ENCODE data around the gene NINJ2.

Gene NINJ2

GRCh38 chr12:591167-592023, 71.8 kb downstream of the NINJ2 start:
- no peak for DNase-seq (ENCODE audit: low spot score)
- in situ Hi-C loops (cut with MboI; ENCODE audit: low sequenced_read_pairs, unreplicated experiment), result no loop called here
- no peak for TF ChIP-seq CTCF (IDR thresholded peaks at IDR 0.05; ENCODE audit: borderline replicate concordance, control extremely low read depth, extremely low read depth, insufficient read depth, missing control alignments)

- no peak for DNase-seq (ENCODE audit: low spot score)
- TF ChIP-seq CTCF (IDR thresholded peaks at IDR 0.05; ENCODE audit: borderline replicate concordance, control extremely low read depth, extremely low read depth, insufficient read depth, missing control alignments), result no peak
Measured at GRCh38 chr12:590206-590750, 73.0 kb downstream of the NINJ2 start.

GRCh38 chr12:588646-589045, 74.6 kb downstream of the NINJ2 start:
- DNase-seq (ENCODE audit: low spot score), result no peak
- in situ Hi-C loops (cut with MboI; ENCODE audit: low sequenced_read_pairs, unreplicated experiment), result no loop called here
- TF ChIP-seq CTCF (IDR thresholded peaks at IDR 0.05; ENCODE audit: borderline replicate concordance, control extremely low read depth, extremely low read depth, insufficient read depth, missing control alignments), result no peak

More at GRCh38 chr12:590206-590750, 73.0 kb downstream of the NINJ2 start:
- in situ Hi-C loops (cut with MboI; ENCODE audit: low sequenced_read_pairs, unreplicated experiment), result no loop called here

- in situ Hi-C loops (cut with MboI; ENCODE audit: low sequenced_read_pairs, unreplicated experiment), result no loop called here
- TF ChIP-seq CTCF (IDR thresholded peaks at IDR 0.05; ENCODE audit: borderline replicate concordance, control extremely low read depth, extremely low read depth, insufficient read depth, missing control alignments), result no peak
- DNase-seq (ENCODE audit: low spot score), result no peak
Measured at GRCh38 chr12:588024-588322, 75.3 kb downstream of the NINJ2 start.

- TF ChIP-seq CTCF (IDR thresholded peaks at IDR 0.05; ENCODE audit: borderline replicate concordance, control extremely low read depth, extremely low read depth, insufficient read depth, missing control alignments), result no peak
- in situ Hi-C loops (cut with MboI; ENCODE audit: low sequenced_read_pairs, unreplicated experiment), result no loop called here
- DNase-seq (ENCODE audit: low spot score), result no peak
Measured at GRCh38 chr12:587132-588023, 75.9 kb downstream of the NINJ2 start.

GRCh38 chr12:586318-587071, 76.8 kb downstream of the NINJ2 start:
- in situ Hi-C loops (cut with MboI; ENCODE audit: low sequenced_read_pairs, unreplicated experiment), result no loop called here
- TF ChIP-seq CTCF (IDR thresholded peaks at IDR 0.05; ENCODE audit: borderline replicate concordance, control extremely low read depth, extremely low read depth, insufficient read depth, missing control alignments), result no peak
- no peak for DNase-seq (ENCODE audit: low spot score)
